KOPT-K1 (cell line): ENCODE measurements around the gene IRS1.

Experiments
- H3K27ac ChIP-seq: fragments of 200-600 bp; sonication (generic); 2 replicates; pipeline ENCODE4 v1.5.1; 2016; ENCODE audit warnings: antibody characterized with exemption, mild to moderate bottlenecking, low read depth, low read length; ENCODE audit not compliant: poor library complexity, severe bottlenecking
- H3K36me3 ChIP-seq: fragments of 200-600 bp; sonication (generic); 2 replicates; pipeline ENCODE4 v1.5.1; 2017; ENCODE audit warnings: antibody characterized with exemption, mild to moderate bottlenecking, low read length, moderate library complexity; ENCODE audit not compliant: insufficient read depth
- H3K9me3 ChIP-seq: fragments of 200-600 bp; sonication (generic); 2 replicates; pipeline ENCODE4 v1.5.1; 2017; ENCODE audit warnings: antibody characterized with exemption, low read length, mild to moderate bottlenecking; ENCODE audit not compliant: insufficient read depth, poor library complexity, severe bottlenecking

IRS1 gene

GRCh38 chr2:226761195-226761583 is 38.4 kb downstream of the IRS1 start:
- Histone ChIP-seq H3K9me3 (no peaks in the 10 kb centered on the region), H3K36me3 (no peaks in the 10 kb centered on the region), H3K27ac (no peak overlapping the region)

DNA sequence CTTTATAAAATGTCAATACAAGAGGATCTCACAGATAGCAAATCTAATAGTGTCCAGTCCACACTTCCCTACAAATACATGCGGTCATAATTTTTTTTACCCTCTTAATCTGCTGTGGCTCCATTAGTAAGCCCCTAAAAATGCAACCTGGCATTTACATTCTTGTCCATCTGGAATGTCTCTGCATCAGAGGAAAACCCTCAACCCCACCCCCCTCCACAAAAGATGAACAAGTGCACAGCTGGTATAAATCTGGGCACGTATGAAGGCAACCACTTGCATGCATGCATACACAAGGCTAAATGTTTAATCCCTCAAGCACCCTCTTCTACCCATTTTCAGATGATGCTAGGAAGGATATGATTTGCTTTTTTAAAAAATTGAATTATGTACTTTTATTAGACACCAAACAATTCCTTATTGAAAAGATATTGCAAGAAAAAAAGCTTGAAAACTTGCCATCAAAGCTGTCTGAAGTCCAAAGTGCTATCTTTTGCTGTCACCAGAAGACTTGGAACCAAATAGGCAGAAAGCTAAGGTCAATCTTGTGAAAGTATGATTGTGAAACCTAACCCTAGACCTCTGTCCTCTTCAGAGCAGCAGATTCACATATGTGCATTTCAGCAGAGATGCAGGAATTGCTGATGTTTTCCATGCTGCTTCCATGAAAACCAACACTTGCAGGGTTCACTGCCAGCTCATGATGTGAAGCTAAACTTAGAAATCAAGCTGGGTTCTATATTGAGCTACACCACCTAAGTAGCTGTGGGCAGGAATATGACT is 39.0 kb downstream of the IRS1 start:
- Histone ChIP-seq H3K27ac (no peak overlapping the region), H3K9me3 (no peaks in the 10 kb centered on the region)

GRCh38 chr2:226759768-226760167 is 39.9 kb downstream of the IRS1 start:
- H3K36me3 ChIP-seq, result no peaks in the 10 kb centered on the region
- no peak overlapping the region for H3K27ac ChIP-seq
- no peaks in the 10 kb centered on the region for H3K9me3 ChIP-seq

More for the DNA sequence above, 39.0 kb downstream of the IRS1 start:
- no peaks in the 10 kb centered on the region for H3K36me3 ChIP-seq

- H3K27ac ChIP-seq, result no peak overlapping the region
- H3K36me3 ChIP-seq, result no peaks in the 10 kb centered on the region
- no peaks in the 10 kb centered on the region for H3K9me3 ChIP-seq
Observed at GRCh38 chr2:226758921-226759640, 40.5 kb downstream of the IRS1 start.

DNA sequence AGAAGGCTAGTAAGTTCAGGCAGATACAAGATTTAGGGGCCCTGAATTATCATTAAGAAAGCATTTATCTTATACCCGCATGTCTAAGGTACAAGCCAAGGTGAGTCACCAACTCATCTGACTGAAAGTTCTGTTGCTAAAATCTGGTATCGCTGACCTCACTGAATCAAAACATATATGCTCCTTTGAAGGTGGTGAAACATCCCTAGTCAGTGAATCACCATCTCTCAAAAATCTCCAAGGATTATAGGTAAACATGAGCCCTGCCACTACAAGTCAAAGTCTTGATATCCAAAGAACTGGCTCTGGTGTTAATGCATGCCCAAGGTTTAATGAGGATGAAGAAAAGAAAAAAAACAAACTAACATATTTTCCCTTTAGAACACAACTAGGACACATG is 43.5 kb downstream of the IRS1 start:
- Histone ChIP-seq H3K9me3 (no peaks in the 10 kb centered on the region), H3K27ac (no peak overlapping the region)

GRCh38 chr2:226755631-226756030 is 44.0 kb downstream of the IRS1 start:
- Histone ChIP-seq H3K36me3 (no peaks in the 10 kb centered on the region), H3K9me3 (no peaks in the 10 kb centered on the region), H3K27ac (no peak overlapping the region)

More for the DNA sequence above, 43.5 kb downstream of the IRS1 start:
- no peaks in the 10 kb centered on the region for H3K36me3 ChIP-seq

DNA sequence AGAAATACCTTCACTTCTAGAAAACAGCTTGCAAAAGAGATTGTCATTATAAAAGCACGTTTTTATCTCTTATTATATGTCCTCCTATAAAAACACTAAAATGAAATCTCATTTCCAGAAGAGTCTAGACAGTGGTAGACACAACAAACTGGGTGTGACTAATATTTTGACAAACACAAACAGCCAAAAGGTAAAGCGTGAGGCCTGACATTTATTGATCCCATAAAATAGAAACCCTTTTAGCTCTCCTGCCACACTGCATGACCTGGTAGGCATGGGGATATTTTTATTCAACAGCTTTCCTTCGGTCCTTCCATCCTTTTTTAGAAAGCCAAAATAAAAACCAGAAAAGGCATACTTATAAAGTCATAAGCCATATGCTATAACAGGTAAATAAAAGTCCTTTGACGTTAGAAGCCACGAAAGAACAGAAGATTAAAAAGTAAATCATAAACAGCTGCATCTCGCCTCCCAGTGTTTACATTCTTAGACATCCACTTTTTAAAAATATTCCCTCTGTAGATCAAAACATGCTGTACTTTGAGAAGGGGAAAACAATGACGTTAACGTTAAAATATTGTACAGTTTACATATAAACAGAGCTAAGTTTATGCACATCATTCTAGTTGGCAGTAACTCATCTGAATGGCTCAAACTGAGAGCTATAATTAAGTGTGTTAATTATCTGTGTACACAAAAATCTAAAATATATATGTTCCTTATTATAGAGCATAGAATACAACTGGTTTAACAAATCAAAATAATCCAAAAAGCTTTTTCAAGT is 44.6 kb downstream of the IRS1 start:
- Histone ChIP-seq H3K36me3 (no peaks in the 10 kb centered on the region), H3K27ac (no peak overlapping the region), H3K9me3 (no peaks in the 10 kb centered on the region)

GRCh38 chr2:226752887-226753286 is 46.7 kb downstream of the IRS1 start:
- Histone ChIP-seq H3K27ac (no peak overlapping the region), H3K9me3 (no peaks in the 10 kb centered on the region), H3K36me3 (no peaks in the 10 kb centered on the region)

- H3K9me3 ChIP-seq, result no peaks in the 10 kb centered on the region
- no peak overlapping the region for H3K27ac ChIP-seq
- H3K36me3 ChIP-seq, result no peaks in the 10 kb centered on the region
Observed at GRCh38 chr2:226747288-226747687, 52.3 kb downstream of the IRS1 start.

DNA sequence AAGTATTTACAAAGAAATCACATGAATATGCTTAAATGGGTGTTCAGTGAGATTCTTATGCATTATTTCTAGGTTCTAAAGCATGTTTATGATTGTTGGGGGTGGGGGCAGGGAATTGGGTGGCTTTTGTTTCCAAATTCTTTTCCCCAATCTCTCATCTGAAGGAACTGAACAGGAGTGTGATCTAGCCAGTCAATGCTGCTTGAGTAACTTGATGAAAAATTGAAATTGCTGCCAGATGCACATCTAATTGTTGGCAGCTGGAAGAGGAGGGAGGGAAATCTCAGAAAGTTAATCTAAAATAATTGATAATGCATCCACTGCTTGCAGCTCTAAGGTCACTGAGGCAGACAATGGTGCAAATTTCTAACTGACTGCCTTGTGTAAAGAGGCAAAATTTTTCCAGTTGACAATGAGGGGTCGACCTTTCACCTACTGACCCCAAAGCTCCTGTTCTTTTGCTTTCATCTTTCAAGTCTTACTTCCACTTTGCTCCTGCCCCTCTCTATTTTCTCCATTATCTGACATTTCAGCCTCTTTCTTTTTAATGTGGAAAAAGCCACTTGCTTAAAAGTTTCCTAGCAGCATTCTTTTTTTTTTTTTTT is 53.3 kb downstream of the IRS1 start:
- H3K36me3 ChIP-seq, result no peaks in the 10 kb centered on the region
- no peak overlapping the region for H3K27ac ChIP-seq
- no peaks in the 10 kb centered on the region for H3K9me3 ChIP-seq

DNA sequence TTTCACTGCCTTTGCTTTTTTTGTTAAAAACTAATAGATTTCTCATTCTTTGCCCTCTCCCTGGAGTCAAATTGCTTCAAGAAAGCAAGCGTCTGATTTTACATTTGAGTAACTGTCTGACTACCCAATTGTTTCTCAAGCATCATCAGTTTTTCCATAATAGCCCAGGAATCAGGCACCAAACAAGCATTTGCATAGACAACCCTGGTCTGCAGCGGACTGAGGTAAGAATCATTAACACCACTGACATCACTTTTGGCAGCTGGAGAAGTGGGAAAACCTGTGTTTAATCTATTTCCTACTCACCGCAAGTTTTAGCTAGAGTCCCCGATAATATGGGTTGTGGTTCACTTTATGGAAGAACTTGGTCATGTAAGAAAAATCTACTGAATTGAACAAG is 55.7 kb downstream of the IRS1 start:
- H3K27ac ChIP-seq, result no peak overlapping the region
- no peaks in the 10 kb centered on the region for H3K36me3 ChIP-seq
- no peaks in the 10 kb centered on the region for H3K9me3 ChIP-seq

- H3K9me3 ChIP-seq, result no peaks in the 10 kb centered on the region
- H3K36me3 ChIP-seq, result no peaks in the 10 kb centered on the region
- no peak overlapping the region for H3K27ac ChIP-seq
Observed at GRCh38 chr2:226742347-226742746, 57.3 kb downstream of the IRS1 start.

GRCh38 chr2:226740039-226740648 is 59.5 kb downstream of the IRS1 start:
- H3K27ac ChIP-seq, result no peak overlapping the region
- H3K36me3 ChIP-seq, result no peaks in the 10 kb centered on the region
- no peaks in the 10 kb centered on the region for H3K9me3 ChIP-seq

- Histone ChIP-seq H3K36me3 (no peaks in the 10 kb centered on the region), H3K27ac (no peak overlapping the region), H3K9me3 (no peaks in the 10 kb centered on the region)
Observed at GRCh38 chr2:226739545-226740030, 60.0 kb downstream of the IRS1 start.
